ENCODE data around the gene POP4. TPM values are rescaled to one million over a fixed set of nuclear protein-coding genes. Genes with fewer than 3 reads are reported as not detected.

The POP4 gene
- total and polyA plus RNA-seq, 9 of the 15 experiments (the other 6 are each of a cell fraction or from before 2014, with no cell fraction given): 42.1 to 128 (median 99.0) TPM

- TF ChIP-seq, protein P1, sequence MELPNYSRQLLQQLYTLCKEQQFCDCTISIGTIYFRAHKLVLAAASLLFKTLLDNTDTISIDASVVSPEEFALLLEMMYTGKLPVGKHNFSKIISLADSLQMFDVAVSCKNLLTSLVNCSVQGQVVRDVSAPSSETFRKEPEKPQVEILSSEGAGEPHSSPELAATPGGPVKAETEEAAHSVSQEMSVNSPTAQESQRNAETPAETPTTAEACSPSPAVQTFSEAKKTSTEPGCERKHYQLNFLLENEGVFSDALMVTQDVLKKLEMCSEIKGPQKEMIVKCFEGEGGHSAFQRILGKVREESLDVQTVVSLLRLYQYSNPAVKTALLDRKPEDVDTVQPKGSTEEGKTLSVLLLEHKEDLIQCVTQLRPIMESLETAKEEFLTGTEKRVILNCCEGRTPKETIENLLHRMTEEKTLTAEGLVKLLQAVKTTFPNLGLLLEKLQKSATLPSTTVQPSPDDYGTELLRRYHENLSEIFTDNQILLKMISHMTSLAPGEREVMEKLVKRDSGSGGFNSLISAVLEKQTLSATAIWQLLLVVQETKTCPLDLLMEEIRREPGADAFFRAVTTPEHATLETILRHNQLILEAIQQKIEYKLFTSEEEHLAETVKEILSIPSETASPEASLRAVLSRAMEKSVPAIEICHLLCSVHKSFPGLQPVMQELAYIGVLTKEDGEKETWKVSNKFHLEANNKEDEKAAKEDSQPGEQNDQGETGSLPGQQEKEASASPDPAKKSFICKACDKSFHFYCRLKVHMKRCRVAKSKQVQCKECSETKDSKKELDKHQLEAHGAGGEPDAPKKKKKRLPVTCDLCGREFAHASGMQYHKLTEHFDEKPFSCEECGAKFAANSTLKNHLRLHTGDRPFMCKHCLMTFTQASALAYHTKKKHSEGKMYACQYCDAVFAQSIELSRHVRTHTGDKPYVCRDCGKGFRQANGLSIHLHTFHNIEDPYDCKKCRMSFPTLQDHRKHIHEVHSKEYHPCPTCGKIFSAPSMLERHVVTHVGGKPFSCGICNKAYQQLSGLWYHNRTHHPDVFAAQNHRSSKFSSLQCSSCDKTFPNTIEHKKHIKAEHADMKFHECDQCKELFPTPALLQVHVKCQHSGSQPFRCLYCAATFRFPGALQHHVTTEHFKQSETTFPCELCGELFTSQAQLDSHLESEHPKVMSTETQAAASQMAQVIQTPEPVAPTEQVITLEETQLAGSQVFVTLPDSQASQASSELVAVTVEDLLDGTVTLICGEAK (IDR thresholded peaks at IDR 0.05): no peak
- TF ChIP-seq, protein P1 (CRISPR knock-in tag; IDR thresholded peaks at IDR 0.05): no peak
- peak; percentile 69 for TF ChIP-seq SMAD4 (CRISPR knock-in tag; conservative IDR thresholded peaks at IDR 0.05)
- TF ChIP-seq ZNF699 (CRISPR knock-in tag; IDR thresholded peaks at IDR 0.05; ENCODE audit: insufficient replicate concordance): no peak
- TF ChIP-seq LARP7 (IDR thresholded peaks at IDR 0.05): no peak
- TF ChIP-seq RAD51 (IDR thresholded peaks at IDR 0.05; ENCODE audit: borderline replicate concordance, low read depth): no peak
- TF ChIP-seq HOXB6 (CRISPR knock-in tag; IDR thresholded peaks at IDR 0.05; ENCODE audit: borderline replicate concordance): no peak
- TF ChIP-seq RUNX1 (IDR thresholded peaks at IDR 0.05; ENCODE audit: low read depth): no peak
- TF ChIP-seq RFX5 (IDR thresholded peaks at IDR 0.05; ENCODE audit: low read depth, low read length): no peak
- TF ChIP-seq SETDB1 (IDR thresholded peaks at IDR 0.05; ENCODE audit: low read length): no peak
- no peak for TF ChIP-seq NKRF (IDR thresholded peaks at IDR 0.05; ENCODE audit: borderline replicate concordance)
- TF ChIP-seq GTF3C2 (IDR thresholded peaks at IDR 0.05; ENCODE audit: borderline replicate concordance, extremely low read depth, insufficient read length): no peak
These were observed 37.4 kb downstream of the POP4 start (continued) for GRCh38 chr19:29643361-29643935.

Data from K562 (cell line).